ENCODE measurements around the gene SCAP.
"Not testable (repeated sequence)": the region's sequence is repeated elsewhere in the genome, so short reads cannot be mapped to it uniquely, and the experiment has no call there.

The SCAP gene

DNA sequence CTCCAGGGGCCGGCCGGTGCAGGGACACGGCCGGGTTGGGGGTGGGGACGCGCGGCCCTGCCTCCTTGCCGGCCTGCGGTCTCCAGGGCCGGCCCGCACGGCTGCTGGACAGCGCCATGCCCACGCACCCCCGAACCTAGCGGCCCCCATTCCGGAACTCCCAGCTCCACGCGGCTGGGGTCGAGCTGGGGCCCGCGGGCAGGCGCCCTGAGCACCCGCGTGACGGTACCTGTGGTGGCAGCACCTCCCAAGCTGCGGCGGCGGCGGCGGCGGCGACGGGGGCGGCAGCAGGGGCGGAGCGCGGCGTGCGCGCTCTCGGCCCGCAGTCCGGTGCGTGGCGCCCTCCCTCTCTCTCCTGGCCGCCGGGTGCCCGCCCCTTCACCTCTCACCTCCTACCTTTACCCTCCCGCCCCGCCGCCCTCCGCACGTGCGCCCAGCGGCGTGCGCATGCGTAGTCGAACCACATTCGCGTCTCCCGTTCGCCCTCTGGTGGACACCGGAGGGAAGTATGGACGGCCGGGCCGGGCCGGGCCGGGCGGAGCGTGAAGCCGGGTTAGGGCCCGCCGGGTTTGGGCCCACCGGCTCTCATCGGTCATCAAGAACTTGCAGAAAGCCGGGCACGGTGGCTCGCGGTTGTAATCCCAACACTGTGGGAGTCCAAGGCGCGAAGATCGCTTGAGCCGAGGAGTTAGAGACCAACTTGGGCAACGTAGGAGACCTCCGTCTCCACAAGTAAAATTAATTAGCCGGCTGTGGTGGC is at the start of gene SCAP:
Gene SCAP (minus strand): TSS at position 372 of the 760 bp plus-strand sequence. CDS start 32,948 bp downstream, outside the sequence.
- DNase-seq, result peak; percentile 80

DNA sequence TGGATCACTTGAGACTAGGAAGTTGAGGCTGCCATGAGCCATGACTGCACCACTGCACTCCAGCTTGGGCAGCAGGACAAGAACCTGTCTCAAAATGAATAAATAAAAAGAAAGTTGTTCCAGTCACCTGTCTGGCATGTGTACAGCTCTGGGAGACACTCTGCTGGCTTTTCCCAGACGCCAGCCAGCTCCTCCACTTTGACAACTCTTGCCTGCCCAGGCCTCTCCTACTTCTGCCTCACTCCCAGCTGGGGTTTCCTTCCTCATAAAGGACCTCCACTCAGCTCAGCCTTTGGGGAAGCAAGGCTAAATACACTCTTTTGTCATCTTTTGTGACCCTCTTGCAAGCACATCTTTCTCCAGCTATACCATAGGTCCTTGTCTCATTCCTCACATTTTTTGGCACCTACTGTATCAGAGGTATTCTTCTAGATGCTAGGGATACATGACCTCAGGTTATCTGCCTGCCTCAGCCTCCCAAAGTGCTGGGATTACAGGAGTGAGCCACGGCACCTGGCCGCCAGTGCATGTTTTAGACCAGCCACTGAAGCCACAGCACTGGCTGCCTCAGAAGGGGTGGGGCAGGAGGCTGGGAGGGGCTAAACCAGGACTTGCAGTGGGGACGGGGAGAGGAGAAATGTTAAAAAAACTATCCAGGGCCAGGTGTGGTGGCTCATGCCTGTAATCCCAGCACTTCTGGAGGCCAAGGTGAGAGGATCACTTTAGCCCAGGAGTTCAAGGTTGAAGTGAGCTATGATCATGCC is 47.8 kb upstream of the SCAP start:
- no peak for DNase-seq

DNA sequence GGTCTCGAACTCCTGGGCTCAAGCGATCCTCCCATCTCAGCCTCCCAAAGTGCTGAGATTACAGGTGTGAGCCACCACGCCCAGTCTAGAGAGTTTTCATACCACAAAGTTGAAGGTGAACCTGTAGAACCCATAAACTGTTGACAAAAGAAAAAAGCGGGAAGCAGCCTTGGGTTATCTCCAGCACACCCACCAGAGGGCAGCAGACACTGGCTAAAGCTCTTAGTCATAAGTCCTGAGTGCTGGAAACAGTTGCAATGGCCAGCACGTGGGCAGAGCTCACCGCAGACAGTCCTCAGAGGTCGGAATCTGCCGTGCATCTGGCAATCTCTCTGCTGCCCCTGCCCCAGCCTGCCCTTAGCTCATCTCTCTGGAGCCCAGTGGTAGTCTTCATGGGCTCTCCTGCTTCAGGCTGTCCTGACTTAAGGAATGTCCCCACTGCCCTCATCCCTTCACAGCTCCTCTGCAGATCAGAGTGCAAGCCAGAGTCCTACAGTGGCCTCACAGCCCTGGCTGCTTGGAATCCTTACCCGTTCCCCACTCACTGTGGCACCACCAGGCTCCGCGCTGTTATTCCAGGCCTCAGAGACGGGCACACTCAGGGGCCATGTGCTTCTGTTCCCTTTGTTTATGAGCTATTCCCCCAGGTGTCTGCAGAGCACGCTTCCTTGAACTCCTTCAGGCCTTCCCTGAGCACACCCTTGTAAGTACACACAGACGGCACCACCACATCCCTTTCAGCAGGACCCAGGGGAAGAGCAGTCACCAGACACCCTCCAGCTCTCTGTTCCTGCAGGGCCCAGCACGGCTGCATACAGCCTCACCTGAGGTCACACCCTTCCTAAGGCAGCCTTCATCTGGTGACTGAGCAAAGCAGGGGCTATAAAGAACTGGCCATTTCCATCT is 46.6 kb upstream of the SCAP start:
- peak; percentile 34 for DNase-seq

DNA sequence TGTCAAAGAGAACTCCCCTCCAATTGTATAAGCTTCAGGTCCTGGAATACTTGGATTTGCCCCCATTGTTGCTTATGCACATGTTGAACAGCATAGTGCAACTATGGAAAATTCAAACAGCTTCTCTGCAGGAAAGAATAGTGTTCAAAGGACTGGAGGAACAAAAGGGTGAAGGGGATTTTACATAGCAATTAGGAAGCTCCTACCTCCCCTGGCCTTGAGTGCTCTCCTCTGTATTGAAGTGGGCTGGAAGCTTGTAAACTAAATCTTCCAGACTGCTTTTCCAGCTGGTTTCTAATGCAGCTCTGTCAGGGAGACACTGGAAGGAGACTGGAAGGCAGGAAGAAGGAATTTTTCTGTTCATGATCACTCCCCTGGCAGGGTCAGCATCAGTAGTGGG is 45.0 kb upstream of the SCAP start:
- no peak for DNase-seq

- no peak for DNase-seq
Measured at GRCh38 chr3:47517937-47518336, 42.2 kb upstream of the SCAP start.

DNA sequence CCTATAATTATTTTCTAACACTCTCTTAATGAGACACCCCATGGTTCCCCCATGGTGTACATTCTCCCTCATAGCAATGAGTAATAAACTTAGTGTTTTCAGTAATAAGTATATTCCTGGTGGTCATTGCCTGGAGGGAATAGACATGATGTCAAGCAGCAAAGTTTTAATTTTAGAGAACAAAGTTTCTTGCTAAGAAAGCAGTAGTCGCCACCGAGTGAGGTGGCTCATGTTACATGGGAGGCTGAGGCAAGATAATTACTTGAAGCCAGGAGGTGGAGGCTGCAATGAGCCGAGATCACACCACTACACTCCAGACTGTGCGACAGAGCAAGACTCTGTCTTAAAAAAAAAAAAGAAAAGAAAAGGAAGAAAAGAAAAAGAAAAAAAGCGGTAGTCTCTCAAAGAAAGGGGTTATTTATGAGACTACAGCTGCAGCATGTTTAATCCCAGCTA is 40.2 kb upstream of the SCAP start:
- no peak for DNase-seq

- DNase-seq, result no peak
Measured at GRCh38 chr3:47515100-47515499, 39.4 kb upstream of the SCAP start.

DNA sequence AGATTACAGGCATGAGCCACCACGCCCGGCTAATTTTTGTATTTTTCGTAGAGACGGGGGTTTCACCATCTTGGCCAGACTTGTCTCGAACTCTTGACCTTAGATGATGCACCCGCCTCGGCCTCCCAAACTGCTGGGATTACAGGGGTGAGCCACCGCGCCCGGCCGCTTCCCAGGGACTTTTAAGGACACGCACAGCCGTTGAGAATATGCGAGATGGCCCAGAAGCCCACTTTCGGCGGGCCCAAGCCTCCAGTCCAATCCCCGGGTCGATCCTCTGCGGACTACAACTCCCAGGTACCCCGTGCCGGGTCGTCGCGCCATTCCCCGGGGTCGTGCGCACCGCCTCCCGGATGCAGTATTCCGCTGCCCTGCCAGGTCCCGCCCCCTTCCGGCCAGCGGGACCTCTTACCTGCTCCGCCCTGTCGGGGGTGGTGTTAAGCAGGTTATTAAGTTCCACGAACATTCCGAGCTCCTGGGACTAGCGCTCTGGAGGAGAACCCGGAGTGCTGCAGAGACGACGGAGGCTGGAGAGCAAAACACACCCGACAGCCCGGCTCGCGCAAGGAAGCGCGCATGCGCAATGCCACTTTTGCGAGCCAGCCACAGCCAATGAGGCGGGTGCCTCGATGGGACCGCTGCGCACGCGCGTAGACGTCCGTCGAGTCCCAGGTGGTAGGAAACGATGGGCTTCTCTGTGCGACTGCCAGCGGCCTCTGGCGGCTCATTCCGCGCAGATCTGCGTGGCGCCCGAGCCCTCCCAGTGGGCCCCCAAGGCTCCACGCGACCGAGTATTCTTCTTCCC is 37.6 kb upstream of the SCAP start, which contains the start of gene ELP6:
Gene ELP6 (minus strand): TSS at position 588 of the 805 bp plus-strand sequence. CDS start 122 bp downstream, at position 466.
- peak; percentile 84 for DNase-seq

GRCh38 chr3:47512416-47513124 is 36.8 kb upstream of the SCAP start:
- no peak for DNase-seq

DNA sequence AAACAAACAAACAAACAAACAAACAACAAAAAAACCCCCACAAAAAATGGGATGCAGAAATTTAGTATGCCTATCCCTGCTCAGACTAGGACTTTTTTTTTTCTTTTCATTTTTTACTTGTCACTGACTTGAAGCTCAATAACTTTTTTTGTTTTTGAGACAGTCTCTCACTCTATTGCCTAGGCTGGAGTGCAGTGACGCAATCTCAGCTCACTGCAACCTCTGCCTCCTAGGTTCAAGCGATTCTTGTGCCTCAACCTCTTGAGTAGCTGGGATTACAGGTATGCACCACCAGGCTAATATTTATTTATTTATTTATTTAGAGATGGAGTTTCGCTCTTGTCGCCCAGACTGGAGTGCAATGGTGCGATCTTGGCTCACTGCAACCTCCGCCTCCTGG is 29.5 kb upstream of the SCAP start:
- DNase-seq, result not testable (repeated sequence)

DNA sequence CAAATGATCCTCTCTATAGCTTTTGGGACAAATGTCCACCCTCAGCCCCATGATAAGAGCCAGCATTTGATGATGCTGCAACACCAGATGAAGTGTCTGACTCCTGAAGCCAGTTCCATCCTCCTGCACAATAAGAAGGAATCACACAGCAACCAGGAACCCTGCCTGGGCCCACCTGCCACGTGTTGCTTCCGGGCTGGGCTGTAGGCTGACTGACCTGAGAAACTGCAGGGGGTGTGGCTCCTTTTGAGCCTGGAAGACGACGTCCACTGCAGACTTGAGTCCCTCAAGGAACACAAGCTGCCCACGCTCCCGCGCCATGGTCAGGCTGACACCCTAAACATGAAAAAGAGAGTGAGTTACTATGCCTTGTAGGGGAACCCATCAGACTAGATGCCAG is 28.4 kb upstream of the SCAP start:
- DNase-seq, result no peak

GRCh38 chr3:47503033-47503432 is 27.3 kb upstream of the SCAP start:
- DNase-seq, result no peak

DNA sequence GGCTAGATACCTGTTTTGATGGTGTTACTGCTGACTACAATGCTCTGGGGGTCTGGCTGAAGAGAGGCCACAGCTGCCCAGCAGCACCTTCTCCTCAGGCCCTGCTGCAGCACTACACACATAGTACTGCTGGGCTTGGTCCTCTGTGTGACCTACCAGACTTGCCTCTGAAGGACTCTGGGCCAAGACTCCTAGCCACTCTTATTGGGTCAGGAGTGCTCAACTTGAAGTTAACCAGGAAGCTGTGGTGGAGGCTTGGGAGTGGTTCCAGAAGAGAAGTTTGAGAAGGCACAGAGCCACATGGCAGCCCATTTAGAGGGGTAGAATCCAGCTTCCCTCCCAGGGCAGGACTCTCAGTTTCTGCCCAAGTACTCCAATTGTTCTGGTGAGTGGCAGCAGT is 21.2 kb upstream of the SCAP start:
- no peak for DNase-seq

GRCh38 chr3:47495886-47496285 is 20.1 kb upstream of the SCAP start:
- DNase-seq, result no peak

DNA sequence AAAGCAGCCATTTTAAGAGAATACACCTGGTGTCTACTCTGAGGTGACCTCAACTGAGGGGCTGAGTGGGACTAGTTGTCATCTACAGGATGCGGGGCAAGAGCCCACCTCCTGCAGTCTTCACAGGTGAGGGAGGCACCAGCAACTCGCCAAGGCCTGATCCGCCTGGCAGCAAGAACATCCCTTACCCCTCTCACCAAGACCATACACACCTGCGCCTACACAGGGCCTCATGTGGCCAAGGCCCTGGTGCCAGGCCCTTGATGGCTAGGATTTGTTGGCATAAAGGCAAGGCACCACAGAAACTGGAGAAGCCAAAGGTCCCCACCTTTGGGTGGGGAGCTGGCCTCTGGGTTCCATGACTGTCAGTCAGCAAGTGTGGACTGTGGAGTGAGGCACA is 19.4 kb upstream of the SCAP start:
- DNase-seq, result no peak

- DNase-seq, result no peak
Measured at GRCh38 chr3:47491777-47492176, 16.0 kb upstream of the SCAP start.

DNA sequence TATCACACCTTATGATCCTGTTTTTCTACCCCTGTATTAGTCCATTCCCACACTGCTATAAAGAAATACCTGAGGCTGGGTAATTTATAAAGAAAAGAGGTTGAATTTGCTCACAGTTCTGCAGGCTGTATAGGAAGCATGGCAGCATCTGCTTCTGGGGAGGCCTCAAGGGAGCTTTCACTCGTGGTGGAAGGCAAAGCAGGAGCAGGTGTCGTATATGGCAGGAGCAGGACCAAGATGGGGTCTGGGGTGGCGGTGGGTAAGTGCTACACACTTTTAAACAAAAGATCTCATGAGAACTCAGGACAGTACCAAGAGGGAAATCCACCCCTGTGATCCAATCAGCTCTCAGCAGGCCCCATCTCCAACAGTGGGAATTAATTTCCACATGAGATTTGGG is 15.4 kb upstream of the SCAP start:
- DNase-seq, result no peak

GRCh38 chr3:47487265-47487664 is 11.5 kb upstream of the SCAP start:
- DNase-seq, result no peak

GRCh38 chr3:47485812-47486211 is 10.1 kb upstream of the SCAP start:
- DNase-seq, result no peak

GRCh38 chr3:47482366-47482765 is 6.6 kb upstream of the SCAP start:
- DNase-seq, result no peak

- not testable (repeated sequence) for DNase-seq
Measured at GRCh38 chr3:47481763-47482162, 6.0 kb upstream of the SCAP start.
